H9 (cell line): ENCODE measurements around the gene POLD3. TPM values are rescaled to one million over a fixed set of nuclear protein-coding genes. Genes with fewer than 3 reads are reported as not detected.

ENCODE experiments used
- DNase-seq: peaks from one replicate; pipeline ENCODE4 v3.0.0-alpha.2; 2017
- H2AFZ ChIP-seq: one replicate; pipeline ENCODE4 v1.6.1; 2013; ENCODE audit warnings: mild to moderate bottlenecking, low read length, control low read depth, moderate library complexity
- H2AK5ac ChIP-seq: 2 replicates; pipeline ENCODE4 v1.6.1; 2013; ENCODE audit warnings: low read length, control low read depth, mixed read lengths; ENCODE audit not compliant: insufficient read length
- H2BK120ac ChIP-seq: one replicate; pipeline ENCODE4 v1.6.1; 2013; ENCODE audit warnings: low read depth, mild to moderate bottlenecking, low read length, control low read depth, inconsistent platforms; ENCODE audit not compliant: poor library complexity, severe bottlenecking
- H2BK12ac ChIP-seq: 2 replicates; pipeline ENCODE4 v1.6.1; 2013; ENCODE audit warnings: low read length, control low read depth, mixed read lengths, low read depth; ENCODE audit not compliant: insufficient read length
- H2BK15ac ChIP-seq: 2 replicates; pipeline ENCODE4 v1.6.1; 2013; ENCODE audit warnings: low read depth, low read length, control low read depth
- H2BK20ac ChIP-seq: one replicate; pipeline ENCODE4 v1.6.1; 2013; ENCODE audit warnings: low read depth, mild to moderate bottlenecking, low read length, control low read depth, inconsistent platforms; ENCODE audit not compliant: poor library complexity, severe bottlenecking
- H2BK5ac ChIP-seq: 2 replicates; pipeline ENCODE4 v1.6.1; 2013; ENCODE audit warnings: low read length, control low read depth, mixed read lengths; ENCODE audit not compliant: insufficient read length
- H3K14ac ChIP-seq: 2 replicates; pipeline ENCODE4 v1.6.1; 2013; ENCODE audit warnings: low read length, control low read depth; ENCODE audit not compliant: insufficient read depth
- H3K18ac ChIP-seq: 2 replicates; pipeline ENCODE4 v1.6.1; 2013; ENCODE audit warnings: low read depth, mild to moderate bottlenecking, mixed read lengths, low read length, control low read depth; ENCODE audit not compliant: insufficient read length
- H3K23ac ChIP-seq: 2 replicates; pipeline ENCODE4 v1.6.1; 2013; ENCODE audit warnings: low read length, control low read depth, mixed read lengths, low read depth; ENCODE audit not compliant: insufficient read length
- H3K23me2 ChIP-seq: 2 replicates; pipeline ENCODE4 v1.6.1; 2013; ENCODE audit warnings: low read depth, mild to moderate bottlenecking, mixed read lengths, low read length, control low read depth; ENCODE audit not compliant: insufficient read length, poor library complexity, severe bottlenecking
- H3K27ac ChIP-seq: 2 replicates; pipeline ENCODE4 v1.5.1; 2013; ENCODE audit warnings: low read length, control low read depth, mixed read lengths, low read depth; ENCODE audit not compliant: insufficient read length
- H3K27me3 ChIP-seq: 2 replicates; pipeline ENCODE4 v1.6.1; 2013; ENCODE audit warnings: low read length, control low read depth, inconsistent platforms; ENCODE audit not compliant: insufficient read depth
- H3K4ac ChIP-seq: 2 replicates; pipeline ENCODE4 v1.6.1; 2013; ENCODE audit warnings: low read depth, mild to moderate bottlenecking, control low read depth, inconsistent platforms, low read length, moderate library complexity
- H3K4me1 ChIP-seq: 2 replicates; pipeline ENCODE4 v1.6.1; 2013; ENCODE audit warnings: low read length, control low read depth, inconsistent platforms; ENCODE audit not compliant: insufficient read depth
- H3K4me2 ChIP-seq: 2 replicates; pipeline ENCODE4 v1.6.1; 2013; ENCODE audit warnings: low read length, control low read depth, mixed read lengths; ENCODE audit not compliant: insufficient read length, insufficient read depth
- H3K56ac ChIP-seq: 2 replicates; pipeline ENCODE4 v1.6.1; 2013; ENCODE audit warnings: low read depth, mild to moderate bottlenecking, mixed read lengths, low read length, control low read depth; ENCODE audit not compliant: insufficient read length
- H3K79me1 ChIP-seq: 2 replicates; pipeline ENCODE4 v1.6.1; 2013; ENCODE audit warnings: low read depth, mild to moderate bottlenecking, moderate library complexity, low read length, control low read depth, inconsistent platforms; ENCODE audit not compliant: insufficient read depth, poor library complexity, severe bottlenecking
- H3K79me2 ChIP-seq: 2 replicates; pipeline ENCODE4 v1.6.1; 2013; ENCODE audit warnings: low read length, control low read depth, inconsistent platforms; ENCODE audit not compliant: insufficient read depth
- H3K9ac ChIP-seq: 2 replicates; pipeline ENCODE4 v1.6.1; 2013; ENCODE audit warnings: low read length, control low read depth, mixed read lengths; ENCODE audit not compliant: insufficient read length; ENCODE audit errors: extremely low read depth
- H3K9me3 ChIP-seq: one replicate; pipeline ENCODE4 v1.6.1; 2013; ENCODE audit warnings: low read depth, low read length, inconsistent platforms; ENCODE audit not compliant: control insufficient read depth
- H3T11ph ChIP-seq: one replicate; pipeline ENCODE4 v1.6.1; 2013; ENCODE audit warnings: mild to moderate bottlenecking, low read length, control low read depth, inconsistent platforms
- H4K20me1 ChIP-seq: one replicate; pipeline ENCODE4 v1.6.1; 2013; ENCODE audit not compliant: control insufficient read depth, insufficient read length, insufficient read depth
- H4K5ac ChIP-seq: 2 replicates; pipeline ENCODE4 v1.6.1; 2013; ENCODE audit warnings: low read depth, mild to moderate bottlenecking, mixed read lengths, low read length, control low read depth; ENCODE audit not compliant: insufficient read length
- H4K8ac ChIP-seq: replicated peaks from 2 replicates; pipeline ENCODE4 v1.6.1; 2013; ENCODE audit warnings: low read length, control low read depth, mixed read lengths, low read depth; ENCODE audit not compliant: insufficient read length
- H4K91ac ChIP-seq: 2 replicates; pipeline ENCODE4 v1.6.1; 2013; ENCODE audit warnings: low read depth, mild to moderate bottlenecking, moderate library complexity, mixed read lengths, low read length, control low read depth; ENCODE audit not compliant: insufficient read length
- H3K27ac Mint-ChIP-seq, 3 experiments: 2 replicates in 2 of 3; 3 replicates in 1 of 3; pipeline ENCODE4 v1.8.0; 2020 to 2021; ENCODE audit warnings: mixed read lengths in 3 of 3, mild to moderate bottlenecking in 1 of 3, moderate library complexity in 1 of 3
- H3K27me3 Mint-ChIP-seq: 2 replicates; pipeline ENCODE4 v1.8.0; 2021; ENCODE audit warnings: low read depth, mild to moderate bottlenecking, moderate library complexity, mixed read lengths
- H3K36me3 Mint-ChIP-seq, 3 experiments: 2 replicates in 2 of 3; 3 replicates in 1 of 3; pipeline ENCODE4 v1.8.0; 2020 to 2021; ENCODE audit warnings: low read depth in 3 of 3, mixed read lengths in 3 of 3; ENCODE audit not compliant: insufficient read depth in 1 of 3
- H3K4me1 Mint-ChIP-seq, 2 experiments: 2 replicates each; pipeline ENCODE4 v1.8.0; 2020; ENCODE audit warnings: mixed read lengths in 2 of 2
- H3K4me3 Mint-ChIP-seq, 2 experiments: 2 replicates in 1 of 2; 3 replicates in 1 of 2; pipeline ENCODE4 v1.8.0; 2020 to 2021; ENCODE audit warnings: mild to moderate bottlenecking in 2 of 2, mixed read lengths in 2 of 2, moderate library complexity in 1 of 2
- H3K9me3 Mint-ChIP-seq, 2 experiments: 2 replicates in 1 of 2; 3 replicates in 1 of 2; pipeline ENCODE4 v1.8.0; 2020; ENCODE audit warnings: mild to moderate bottlenecking in 2 of 2, mixed read lengths in 2 of 2, moderate library complexity in 1 of 2
- CTCF ChIP-seq: fragments of 200-600 bp; sonication (generic); conservative IDR thresholded peaks from 3 replicates; pipeline ENCODE4 v1.8.0; 2021; ENCODE audit warnings: antibody characterized with exemption, mild to moderate bottlenecking
- total RNA-seq: library from RNA; stranded (reverse); gene quantifications from 2 replicates; pipeline ENCODE4 v1.2.1, GENCODE V29; 2021

POLD3 gene
- total RNA-seq, 1 experiment from 2014 or later = 34.1 TPM

GRCh38 chr11:74604311-74604710, 11.9 kb downstream of the POLD3 start:
- H4K5ac ChIP-seq = no peak overlapping the region
- H3K4me1 ChIP-seq = no peaks in the 10 kb centered on the region
- H4K91ac ChIP-seq = no peak overlapping the region
- no peaks in the 10 kb centered on the region for H3K4me1 Mint-ChIP-seq
- H2AFZ ChIP-seq = no peak overlapping the region
- H2BK15ac ChIP-seq = no peak overlapping the region
- no peak overlapping the region for H3K14ac ChIP-seq
- no peak overlapping the region for H2BK20ac ChIP-seq
- no peaks in the 10 kb centered on the region for H3K27me3 ChIP-seq
- H4K20me1 ChIP-seq = no peaks in the 10 kb centered on the region
- H3K79me1 ChIP-seq = peaks cover 4% of the 10 kb centered on the region
- peaks cover 7 to 36% (median 29%) of the 10 kb centered on the region in 3 experiments; a peak in 6 of 7 replicates for H3K36me3 Mint-ChIP-seq
- H3K56ac ChIP-seq = no peak overlapping the region
- no peak overlapping the region for H2AK5ac ChIP-seq
- no peak for TF ChIP-seq CTCF
- H3K79me2 ChIP-seq = no peaks in the 10 kb centered on the region
- H3K9ac ChIP-seq = no peak overlapping the region
- H3K9me3 ChIP-seq = no peaks in the 10 kb centered on the region
- no peak overlapping the region for H3K4me3 Mint-ChIP-seq
- H3K27ac ChIP-seq = no peak overlapping the region
- H2BK12ac ChIP-seq = no peak overlapping the region
- no peak overlapping the region for H2BK5ac ChIP-seq
- H2BK120ac ChIP-seq = no peak overlapping the region
- no peak overlapping the region for H3K18ac ChIP-seq
- H3K23ac ChIP-seq = no peak overlapping the region
- H3K9me3 Mint-ChIP-seq = no peaks in the 10 kb centered on the region
- no peak overlapping the region for H3K4ac ChIP-seq
- no peak for DNase-seq
- H3K27ac Mint-ChIP-seq = no peak overlapping the region
- H3K27me3 Mint-ChIP-seq = no peaks in the 10 kb centered on the region
- no peaks in the 10 kb centered on the region for H3K23me2 ChIP-seq
- H3K4me2 ChIP-seq = no peak overlapping the region
- H4K8ac ChIP-seq = no peak overlapping the region
- H3T11ph ChIP-seq = no peak overlapping the region
